ENCODE data around the gene FRMD4B.

FRMD4B gene

GRCh38 chr3:69210068-69210730 is 175.7 kb downstream of the FRMD4B start:
- H3K4me1 ChIP-seq (ENCODE audit: control insufficient read depth, insufficient read depth, low read length) = peaks cover 5% of the 10 kb centered on the region
- no peaks in the 10 kb centered on the region for H3K27me3 ChIP-seq (replicated peaks; ENCODE audit: control insufficient read depth, insufficient read depth, low read length)
- H3K4me3 ChIP-seq (ENCODE audit: low read length) = no peak overlapping the region
- DNase-seq (ENCODE audit: low read depth) = no peak
- no peak overlapping the region for H3K9ac ChIP-seq (ENCODE audit: low read length)
- no peaks in the 10 kb centered on the region for H3K9me3 ChIP-seq (ENCODE audit: control insufficient read depth, low read length)
- H3K36me3 ChIP-seq (ENCODE audit: control insufficient read depth, insufficient read depth, low read length, severe bottlenecking) = no peaks in the 10 kb centered on the region

GRCh38 chr3:69209413-69209812 is 176.5 kb downstream of the FRMD4B start:
- Histone ChIP-seq H3K4me1 (ENCODE audit: control insufficient read depth, insufficient read depth, low read length) (peaks cover 5% of the 10 kb centered on the region), H3K27me3 (replicated peaks; ENCODE audit: control insufficient read depth, insufficient read depth, low read length) (no peaks in the 10 kb centered on the region), H3K36me3 (ENCODE audit: control insufficient read depth, insufficient read depth, low read length, severe bottlenecking) (no peaks in the 10 kb centered on the region), H3K9me3 (ENCODE audit: control insufficient read depth, low read length) (no peaks in the 10 kb centered on the region), H3K4me3 (ENCODE audit: low read length) (no peak overlapping the region), H3K9ac (ENCODE audit: low read length) (no peak overlapping the region)
- no peak for DNase-seq (ENCODE audit: low read depth)

- no peaks in the 10 kb centered on the region for H3K36me3 ChIP-seq (ENCODE audit: control insufficient read depth, insufficient read depth, low read length, severe bottlenecking)
- H3K9me3 ChIP-seq (ENCODE audit: control insufficient read depth, low read length) = no peaks in the 10 kb centered on the region
- no peak overlapping the region for H3K4me3 ChIP-seq (ENCODE audit: low read length)
- H3K27me3 ChIP-seq (replicated peaks; ENCODE audit: control insufficient read depth, insufficient read depth, low read length) = no peaks in the 10 kb centered on the region
- no peak overlapping the region for H3K9ac ChIP-seq (ENCODE audit: low read length)
- no peak for DNase-seq (ENCODE audit: low read depth)
- no peaks in the 10 kb centered on the region for H3K4me1 ChIP-seq (ENCODE audit: control insufficient read depth, insufficient read depth, low read length)
These were observed 178.9 kb downstream of the FRMD4B start for GRCh38 chr3:69207031-69207430.

- no peaks in the 10 kb centered on the region for H3K27me3 ChIP-seq (replicated peaks; ENCODE audit: control insufficient read depth, insufficient read depth, low read length)
- peaks cover 7% of the 10 kb centered on the region for H3K4me1 ChIP-seq (ENCODE audit: control insufficient read depth, insufficient read depth, low read length)
- H3K9ac ChIP-seq (ENCODE audit: low read length) = no peak overlapping the region
- no peak overlapping the region for H3K4me3 ChIP-seq (ENCODE audit: low read length)
- no peaks in the 10 kb centered on the region for H3K36me3 ChIP-seq (ENCODE audit: control insufficient read depth, insufficient read depth, low read length, severe bottlenecking)
- no peak for DNase-seq (ENCODE audit: low read depth)
- H3K9me3 ChIP-seq (ENCODE audit: control insufficient read depth, low read length) = no peaks in the 10 kb centered on the region
These were observed 180.5 kb downstream of the FRMD4B start for GRCh38 chr3:69205385-69205784.

GRCh38 chr3:69204315-69204957 is 181.5 kb downstream of the FRMD4B start:
- H3K4me3 ChIP-seq (ENCODE audit: low read length) = no peak overlapping the region
- no peak for DNase-seq (ENCODE audit: low read depth)
- peaks cover 13% of the 10 kb centered on the region for H3K4me1 ChIP-seq (ENCODE audit: control insufficient read depth, insufficient read depth, low read length)
- no peaks in the 10 kb centered on the region for H3K27me3 ChIP-seq (replicated peaks; ENCODE audit: control insufficient read depth, insufficient read depth, low read length)
- no peak overlapping the region for H3K9ac ChIP-seq (ENCODE audit: low read length)
- no peaks in the 10 kb centered on the region for H3K9me3 ChIP-seq (ENCODE audit: control insufficient read depth, low read length)
- H3K36me3 ChIP-seq (ENCODE audit: control insufficient read depth, insufficient read depth, low read length, severe bottlenecking) = no peaks in the 10 kb centered on the region

GRCh38 chr3:69203631-69204314 is 182.1 kb downstream of the FRMD4B start:
- Histone ChIP-seq H3K9me3 (ENCODE audit: control insufficient read depth, low read length) (no peaks in the 10 kb centered on the region), H3K4me3 (ENCODE audit: low read length) (no peak overlapping the region), H3K4me1 (ENCODE audit: control insufficient read depth, insufficient read depth, low read length) (peaks cover 13% of the 10 kb centered on the region), H3K36me3 (ENCODE audit: control insufficient read depth, insufficient read depth, low read length, severe bottlenecking) (no peaks in the 10 kb centered on the region), H3K27me3 (replicated peaks; ENCODE audit: control insufficient read depth, insufficient read depth, low read length) (no peaks in the 10 kb centered on the region), H3K9ac (ENCODE audit: low read length) (no peak overlapping the region)
- DNase-seq (ENCODE audit: low read depth) = no peak

GRCh38 chr3:69201658-69202057 is 184.2 kb downstream of the FRMD4B start:
- Histone ChIP-seq H3K4me3 (ENCODE audit: low read length) (no peak overlapping the region), H3K9me3 (ENCODE audit: control insufficient read depth, low read length) (no peaks in the 10 kb centered on the region), H3K36me3 (ENCODE audit: control insufficient read depth, insufficient read depth, low read length, severe bottlenecking) (no peaks in the 10 kb centered on the region), H3K9ac (ENCODE audit: low read length) (no peak overlapping the region), H3K4me1 (ENCODE audit: control insufficient read depth, insufficient read depth, low read length) (peaks cover 13% of the 10 kb centered on the region), H3K27me3 (replicated peaks; ENCODE audit: control insufficient read depth, insufficient read depth, low read length) (no peaks in the 10 kb centered on the region)
- no peak for DNase-seq (ENCODE audit: low read depth)

GRCh38 chr3:69200384-69201068 is 185.4 kb downstream of the FRMD4B start:
- H3K4me1 ChIP-seq (ENCODE audit: control insufficient read depth, insufficient read depth, low read length) = peaks cover 13% of the 10 kb centered on the region
- peak overlapping the region; percentile 46 for H3K9ac ChIP-seq (ENCODE audit: low read length)
- H3K27me3 ChIP-seq (replicated peaks; ENCODE audit: control insufficient read depth, insufficient read depth, low read length) = no peaks in the 10 kb centered on the region
- H3K4me3 ChIP-seq (ENCODE audit: low read length) = peak overlapping the region; percentile 78
- peak; percentile 27 for DNase-seq (ENCODE audit: low read depth)
- H3K36me3 ChIP-seq (ENCODE audit: control insufficient read depth, insufficient read depth, low read length, severe bottlenecking) = no peaks in the 10 kb centered on the region
- H3K9me3 ChIP-seq (ENCODE audit: control insufficient read depth, low read length) = no peaks in the 10 kb centered on the region

GRCh38 chr3:69199942-69200341 is 185.9 kb downstream of the FRMD4B start:
- Histone ChIP-seq H3K36me3 (ENCODE audit: control insufficient read depth, insufficient read depth, low read length, severe bottlenecking) (no peaks in the 10 kb centered on the region), H3K4me3 (ENCODE audit: low read length) (peak overlapping the region; percentile 78), H3K27me3 (replicated peaks; ENCODE audit: control insufficient read depth, insufficient read depth, low read length) (no peaks in the 10 kb centered on the region), H3K9me3 (ENCODE audit: control insufficient read depth, low read length) (no peaks in the 10 kb centered on the region), H3K9ac (ENCODE audit: low read length) (peak overlapping the region; percentile 46), H3K4me1 (ENCODE audit: control insufficient read depth, insufficient read depth, low read length) (peaks cover 13% of the 10 kb centered on the region)
- no peak for DNase-seq (ENCODE audit: low read depth)

- H3K27me3 ChIP-seq (replicated peaks; ENCODE audit: control insufficient read depth, insufficient read depth, low read length) = no peaks in the 10 kb centered on the region
- H3K9me3 ChIP-seq (ENCODE audit: control insufficient read depth, low read length) = no peaks in the 10 kb centered on the region
- H3K4me3 ChIP-seq (ENCODE audit: low read length) = no peak overlapping the region
- H3K4me1 ChIP-seq (ENCODE audit: control insufficient read depth, insufficient read depth, low read length) = peaks cover 13% of the 10 kb centered on the region
- H3K36me3 ChIP-seq (ENCODE audit: control insufficient read depth, insufficient read depth, low read length, severe bottlenecking) = no peaks in the 10 kb centered on the region
- DNase-seq (ENCODE audit: low read depth) = no peak
- no peak overlapping the region for H3K9ac ChIP-seq (ENCODE audit: low read length)
These were observed 187.9 kb downstream of the FRMD4B start for GRCh38 chr3:69197922-69198530.

- Histone ChIP-seq H3K27me3 (replicated peaks; ENCODE audit: control insufficient read depth, insufficient read depth, low read length) (no peaks in the 10 kb centered on the region), H3K36me3 (ENCODE audit: control insufficient read depth, insufficient read depth, low read length, severe bottlenecking) (no peaks in the 10 kb centered on the region), H3K9ac (ENCODE audit: low read length) (no peak overlapping the region), H3K4me1 (ENCODE audit: control insufficient read depth, insufficient read depth, low read length) (peaks cover 13% of the 10 kb centered on the region), H3K4me3 (ENCODE audit: low read length) (no peak overlapping the region), H3K9me3 (ENCODE audit: control insufficient read depth, low read length) (no peaks in the 10 kb centered on the region)
- DNase-seq (ENCODE audit: low read depth) = no peak
These were observed 188.4 kb downstream of the FRMD4B start for GRCh38 chr3:69197455-69197854.

Measured in adipocyte (in vitro differentiated cells).